ENCODE results near the gene PLAAT1.

Gene PLAAT1

DNA sequence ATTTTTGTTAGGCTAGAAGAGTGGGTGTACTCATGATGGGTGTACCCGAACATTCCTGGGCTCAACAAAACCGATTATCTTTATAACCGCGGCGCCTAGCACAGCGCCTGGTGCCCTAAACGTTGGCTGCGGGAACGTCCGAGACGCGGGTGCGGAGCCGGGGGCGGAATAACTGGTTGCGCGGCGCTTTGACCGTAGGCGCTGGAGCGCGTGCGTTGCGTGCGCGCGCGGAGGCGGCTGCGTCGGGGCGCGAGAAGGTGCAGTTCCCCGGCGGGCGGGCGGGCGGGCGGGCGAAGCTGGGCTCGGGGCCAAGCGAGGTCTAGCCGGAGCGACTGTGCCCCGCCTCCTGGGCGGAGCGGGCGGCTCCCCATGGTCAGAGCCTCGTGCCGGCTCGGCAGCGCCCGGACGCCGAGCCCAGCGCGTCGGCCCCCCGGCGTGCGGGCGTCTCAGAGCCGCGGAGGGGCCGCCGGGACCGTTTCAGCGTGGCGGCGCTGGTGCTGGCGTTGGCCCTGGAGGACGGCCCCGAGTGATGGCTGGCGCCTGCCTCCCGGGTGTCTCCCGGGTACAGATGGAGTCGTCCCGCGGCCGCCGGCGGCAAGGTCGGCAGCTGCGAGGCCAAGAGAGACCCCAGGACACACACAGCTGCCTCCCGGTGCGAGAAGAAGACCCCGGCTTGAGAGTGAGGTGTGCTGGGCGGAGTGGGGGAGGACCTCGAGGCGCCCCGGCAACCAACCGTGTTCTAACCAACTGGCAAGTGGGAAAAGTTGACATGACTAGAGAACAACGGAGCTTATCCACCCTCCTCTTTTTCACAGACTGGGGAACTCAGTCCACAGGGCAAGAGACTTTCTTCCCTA is at the start of gene PLAAT1:
Gene PLAAT1 (plus strand): TSS at position 373 of the 857 bp plus-strand sequence. CDS start 14,429 bp downstream, outside the sequence.
- no peak for DNase-seq

GRCh38 chr3:193194371-193194770 is 46.7 kb upstream of the PLAAT1 start:
- DNase-seq, result no peak

- DNase-seq, result no peak
Measured at GRCh38 chr3:193196746-193197145, 44.3 kb upstream of the PLAAT1 start.

GRCh38 chr3:193207290-193208273 is 33.4 kb upstream of the PLAAT1 start:
- DNase-seq, result no peak

- DNase-seq, result no peak
Measured at GRCh38 chr3:193210618-193211017, 30.4 kb upstream of the PLAAT1 start.

GRCh38 chr3:193211173-193211572 is 29.8 kb upstream of the PLAAT1 start:
- no peak for DNase-seq

GRCh38 chr3:193211984-193212383 is 29.0 kb upstream of the PLAAT1 start:
- DNase-seq, result no peak

- no peak for DNase-seq
Measured at GRCh38 chr3:193212844-193213243, 28.2 kb upstream of the PLAAT1 start.

DNA sequence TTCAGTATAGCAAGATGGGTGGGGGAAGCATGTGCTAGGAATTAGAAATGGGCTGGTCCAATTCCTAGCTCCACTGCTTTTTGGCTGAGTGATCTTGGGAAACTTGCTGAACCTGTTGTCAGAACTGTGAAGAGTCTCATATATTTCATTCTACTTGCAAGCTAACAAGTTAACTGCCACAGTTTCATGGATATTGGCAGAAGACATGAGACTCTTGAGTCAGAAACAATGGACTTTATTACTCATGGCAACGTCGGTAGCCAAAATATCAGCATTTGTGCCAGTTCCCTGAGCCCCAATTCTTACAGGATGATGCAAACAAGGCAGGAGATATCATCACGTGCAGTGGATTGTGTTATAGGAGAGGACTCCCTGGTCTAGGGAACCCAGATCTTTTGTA is 26.6 kb upstream of the PLAAT1 start:
- no peak for DNase-seq

- no peak for DNase-seq
Measured at GRCh38 chr3:193225302-193226125, 15.5 kb upstream of the PLAAT1 start.

- DNase-seq, result no peak
Measured at GRCh38 chr3:193228206-193228605, 12.8 kb upstream of the PLAAT1 start.

GRCh38 chr3:193229851-193230420 is 11.1 kb upstream of the PLAAT1 start:
- DNase-seq, result no peak

- DNase-seq, result no peak
Measured at GRCh38 chr3:193230610-193231009, 10.4 kb upstream of the PLAAT1 start.

DNA sequence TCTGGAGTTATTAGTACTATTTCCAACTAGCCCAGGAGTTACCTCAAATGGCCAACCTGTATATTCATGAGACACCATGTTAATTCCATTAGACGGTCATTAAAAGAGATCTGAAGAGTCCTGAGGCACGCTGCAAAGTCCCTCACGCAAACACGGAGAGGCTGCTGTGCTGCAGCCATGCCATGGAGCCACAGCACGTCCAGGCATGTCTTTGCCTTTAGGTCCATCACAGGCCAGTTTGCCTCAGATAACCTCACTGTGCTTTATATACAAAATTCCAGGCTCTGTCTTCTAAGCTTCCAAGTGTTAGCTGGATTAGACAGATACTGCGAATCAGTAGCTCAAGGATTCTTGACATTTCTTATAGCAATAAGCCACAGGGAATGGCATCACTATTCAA is 9.8 kb upstream of the PLAAT1 start:
- DNase-seq, result no peak

- no peak for DNase-seq
Measured at GRCh38 chr3:193236599-193236998, 4.4 kb upstream of the PLAAT1 start.

- no peak for DNase-seq
Measured at GRCh38 chr3:193237030-193237429, 4.0 kb upstream of the PLAAT1 start.

DNA sequence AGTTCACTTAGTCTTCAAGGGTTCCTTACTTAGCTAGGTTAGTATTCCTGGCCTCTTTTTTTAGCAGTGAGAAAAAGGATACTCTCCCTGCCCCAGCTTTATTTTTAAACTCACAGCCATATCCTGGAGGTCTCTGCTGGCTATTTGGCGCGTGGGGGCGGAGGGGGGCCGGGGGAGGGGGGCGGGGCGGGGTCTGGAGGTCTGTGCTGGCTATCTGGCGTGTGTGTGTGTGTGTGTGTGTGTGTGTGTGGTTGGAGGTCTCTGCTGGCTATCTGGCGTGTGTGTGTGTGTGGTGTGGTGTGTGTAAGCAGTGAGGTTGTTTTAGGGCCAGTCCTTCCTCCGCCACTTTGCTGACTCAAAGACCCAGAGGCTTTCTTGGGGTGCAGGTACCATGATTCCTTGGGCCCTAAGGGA is 579 bp upstream of the PLAAT1 start:
- DNase-seq, result no peak

DNA sequence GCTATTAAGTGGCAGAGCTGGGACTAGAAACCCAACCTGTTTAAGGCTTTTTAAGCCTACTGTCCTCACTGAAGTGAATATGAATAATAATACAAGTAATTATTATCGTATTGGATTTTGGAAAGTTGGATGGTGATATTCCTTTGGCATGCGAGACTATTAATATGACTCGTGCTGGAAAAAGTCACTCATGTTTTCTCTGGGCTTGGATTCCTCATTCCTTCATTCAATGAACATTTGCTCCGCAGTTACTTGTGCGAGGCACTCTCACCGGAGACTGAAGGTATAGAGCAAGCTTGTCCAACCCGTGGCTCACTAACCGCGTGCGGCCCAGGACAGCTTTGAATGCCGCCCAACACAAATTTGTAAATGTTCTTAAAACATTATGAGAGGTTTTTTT is 694 bp downstream of the PLAAT1 start:
- DNase-seq, result no peak

GRCh38 chr3:193243571-193243970 is 2.5 kb downstream of the PLAAT1 start:
- no peak for DNase-seq

- DNase-seq, result no peak
Measured at GRCh38 chr3:193248848-193249468, 7.9 kb downstream of the PLAAT1 start.

DNA sequence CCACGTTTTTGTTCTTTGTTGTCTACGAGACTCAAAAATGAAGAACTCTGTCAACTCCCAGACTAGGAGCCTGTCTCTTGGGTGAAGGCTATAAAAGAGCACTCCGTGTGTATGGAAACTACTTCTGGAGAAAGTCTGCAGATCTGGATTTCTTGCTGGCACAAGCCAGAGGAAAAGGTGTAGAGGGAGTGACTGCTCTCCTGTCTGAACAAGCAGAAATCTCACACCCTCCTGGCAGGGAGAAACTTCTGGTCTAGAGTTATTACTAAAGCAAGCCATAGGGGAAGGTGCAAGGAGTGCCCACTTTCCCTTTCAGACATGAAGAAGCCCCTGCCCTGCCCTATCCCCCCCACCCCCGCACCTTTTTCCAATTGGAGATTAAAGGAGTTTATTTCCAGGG is 9.5 kb downstream of the PLAAT1 start:
- DNase-seq, result no peak
